BE2C (cell line): ENCODE data around the gene CLASRP. TPM values are rescaled to one million over a fixed set of nuclear protein-coding genes. Genes with fewer than 3 reads are reported as not detected.

ENCODE experiments used
- DNase-seq: peaks from one replicate; pipeline ENCODE4 v3.0.0-alpha.2; 2020
- H3K27me3 ChIP-seq: fragments of 250-450 bp; sonication (Bioruptor Pico); 2 replicates; pipeline ENCODE4 v1.5.1; 2020; ENCODE audit warnings: mild to moderate bottlenecking
- H3K36me3 ChIP-seq: fragments of 250-450 bp; sonication (Bioruptor Pico); 2 replicates; pipeline ENCODE4 v1.5.1; 2020; ENCODE audit warnings: mild to moderate bottlenecking
- H3K4me1 ChIP-seq: fragments of 250-450 bp; sonication (Bioruptor Pico); 2 replicates; pipeline ENCODE4 v1.5.1; 2020
- H3K4me3 ChIP-seq: 2 replicates; pipeline ENCODE4 v1.5.1; 2011; ENCODE audit warnings: low read depth, low read length
- H3K9me3 ChIP-seq: fragments of 250-450 bp; sonication (Bioruptor Pico); 2 replicates; pipeline ENCODE4 v1.5.1; 2020
- CTCF ChIP-seq: IDR thresholded peaks from 2 replicates; pipeline ENCODE4 v1.5.1; 2012; ENCODE audit warnings: mild to moderate bottlenecking, low read depth, low read length
- polyA plus RNA-seq: library from polyadenylated mRNA; unstranded; fragments of >200 nt; gene quantifications from one replicate; pipeline ENCODE4 v1.2.1, GENCODE V29; 2012; ENCODE audit warnings: low read depth, missing spikeins; ENCODE audit not compliant: insufficient read length, insufficient read depth

CLASRP gene, protein sequence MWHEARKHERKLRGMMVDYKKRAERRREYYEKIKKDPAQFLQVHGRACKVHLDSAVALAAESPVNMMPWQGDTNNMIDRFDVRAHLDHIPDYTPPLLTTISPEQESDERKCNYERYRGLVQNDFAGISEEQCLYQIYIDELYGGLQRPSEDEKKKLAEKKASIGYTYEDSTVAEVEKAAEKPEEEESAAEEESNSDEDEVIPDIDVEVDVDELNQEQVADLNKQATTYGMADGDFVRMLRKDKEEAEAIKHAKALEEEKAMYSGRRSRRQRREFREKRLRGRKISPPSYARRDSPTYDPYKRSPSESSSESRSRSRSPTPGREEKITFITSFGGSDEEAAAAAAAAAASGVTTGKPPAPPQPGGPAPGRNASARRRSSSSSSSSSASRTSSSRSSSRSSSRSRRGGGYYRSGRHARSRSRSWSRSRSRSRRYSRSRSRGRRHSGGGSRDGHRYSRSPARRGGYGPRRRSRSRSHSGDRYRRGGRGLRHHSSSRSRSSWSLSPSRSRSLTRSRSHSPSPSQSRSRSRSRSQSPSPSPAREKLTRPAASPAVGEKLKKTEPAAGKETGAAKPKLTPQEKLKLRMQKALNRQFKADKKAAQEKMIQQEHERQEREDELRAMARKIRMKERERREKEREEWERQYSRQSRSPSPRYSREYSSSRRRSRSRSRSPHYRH
- polyA plus RNA-seq, result 134 TPM

GRCh38 chr19:45038931-45039893, at the start of gene CLASRP:
Gene CLASRP, plus strand, starts transcription at chr19:45039045. Its CDS starts 1,168 bp downstream, at chr19:45040213.
- no peak for TF ChIP-seq CTCF

GRCh38 chr19:44990459-44990858, 48.4 kb upstream of the CLASRP start:
- TF ChIP-seq CTCF, result no peak
- no peak overlapping the region for H3K4me3 ChIP-seq
- H3K9me3 ChIP-seq, result no peaks in the 10 kb centered on the region
- H3K27me3 ChIP-seq, result no peaks in the 10 kb centered on the region
- DNase-seq, result no peak
- no peaks in the 10 kb centered on the region for H3K4me1 ChIP-seq
- H3K36me3 ChIP-seq, result peaks cover 11% of the 10 kb centered on the region

More at GRCh38 chr19:45038931-45039893, at the start of gene CLASRP:
- Histone ChIP-seq H3K4me1 (peaks cover 3% of the 10 kb centered on the region; the same call in 1 of the 2 replicates), H3K9me3 (no peaks in the 10 kb centered on the region), H3K27me3 (no peaks in the 10 kb centered on the region), H3K4me3 (peak within 1 kb of the TSS; percentile 95), H3K36me3 (peaks cover 37% of the 10 kb centered on the region)
- peak; percentile 94 for DNase-seq

DNA sequence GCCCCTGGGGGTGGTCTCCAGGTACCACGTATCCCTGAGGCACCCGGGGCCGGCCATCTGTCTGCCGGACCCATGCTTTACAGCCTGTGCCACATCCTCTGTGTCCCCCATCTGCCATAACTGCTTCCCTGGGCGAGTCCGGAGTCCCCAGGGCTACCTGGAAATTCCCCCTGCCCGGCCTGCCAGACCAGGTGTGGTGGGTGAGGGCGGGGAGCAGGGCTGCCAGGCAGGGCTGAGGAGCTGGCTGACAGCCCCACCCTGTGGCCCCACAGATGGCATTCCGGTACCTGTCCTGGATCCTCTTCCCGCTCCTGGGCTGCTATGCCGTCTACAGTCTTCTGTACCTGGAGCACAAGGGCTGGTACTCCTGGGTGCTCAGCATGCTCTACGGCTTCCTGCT, 47.9 kb upstream of the CLASRP start:
- DNase-seq, result no peak
- no peaks in the 10 kb centered on the region for H3K27me3 ChIP-seq
- H3K9me3 ChIP-seq, result no peaks in the 10 kb centered on the region
- H3K36me3 ChIP-seq, result peaks cover 11% of the 10 kb centered on the region
- H3K4me1 ChIP-seq, result no peaks in the 10 kb centered on the region
- TF ChIP-seq CTCF, result no peak
- H3K4me3 ChIP-seq, result no peak overlapping the region

GRCh38 chr19:44992336-44993163, 46.3 kb upstream of the CLASRP start:
- no peaks in the 10 kb centered on the region for H3K27me3 ChIP-seq
- TF ChIP-seq CTCF, result no peak
- H3K36me3 ChIP-seq, result peaks cover 11% of the 10 kb centered on the region
- DNase-seq, result no peak
- H3K4me3 ChIP-seq, result no peak overlapping the region
- H3K4me1 ChIP-seq, result no peaks in the 10 kb centered on the region
- no peaks in the 10 kb centered on the region for H3K9me3 ChIP-seq

GRCh38 chr19:44993526-44993925, 45.3 kb upstream of the CLASRP start:
- H3K36me3 ChIP-seq, result peaks cover 11% of the 10 kb centered on the region
- H3K27me3 ChIP-seq, result no peaks in the 10 kb centered on the region
- H3K4me1 ChIP-seq, result no peaks in the 10 kb centered on the region
- no peak overlapping the region for H3K4me3 ChIP-seq
- no peak for TF ChIP-seq CTCF
- H3K9me3 ChIP-seq, result no peaks in the 10 kb centered on the region
- no peak for DNase-seq
